ENCODE results near the gene LRMDA. TPM values are rescaled to one million over a fixed set of nuclear protein-coding genes. Genes with fewer than 3 reads are reported as not detected.

The LRMDA gene
- total and polyA plus RNA-seq, 4 donors, result 12.1 to 40.8 (median 21.6) TPM

- no peaks in the 10 kb centered on the region for H3K36me3 ChIP-seq (ENCODE audit: control insufficient read depth in 4 of 4, insufficient read depth in 4 of 4, low read length in 4 of 4)
- peaks cover 5 to 24% (median 13%) of the 10 kb centered on the region in 5 donors for H3K4me1 ChIP-seq (ENCODE audit: control insufficient read depth in 5 of 5, insufficient read depth in 5 of 5, low read length in 5 of 5)
- ATAC-seq (ENCODE audit: insufficient read depth, low FRiP score), result no peak
- no peak overlapping the region for H3K27ac ChIP-seq (ENCODE audit: low read depth in 1 of 2, low read length in 1 of 2)
- no peak overlapping the region for H3K9ac ChIP-seq (ENCODE audit: insufficient read depth in 1 of 2, low read length in 2 of 2)
- no peak overlapping the region for H3K4me3 ChIP-seq
- H3K9me3 ChIP-seq (ENCODE audit: control insufficient read depth in 4 of 4, insufficient read depth in 3 of 4, low read length in 3 of 4), result no peaks in the 10 kb centered on the region
- WGBS, 2 donors, result 93 to 94% methylated on average over 15 of the region's 15 CpGs
- H3K27me3 ChIP-seq (ENCODE audit: control insufficient read depth in 3 of 3, insufficient read depth in 3 of 3, low read length in 2 of 3), result no peaks in the 10 kb centered on the region
- no peak for DNase-seq
- TF ChIP-seq, protein P1, sequence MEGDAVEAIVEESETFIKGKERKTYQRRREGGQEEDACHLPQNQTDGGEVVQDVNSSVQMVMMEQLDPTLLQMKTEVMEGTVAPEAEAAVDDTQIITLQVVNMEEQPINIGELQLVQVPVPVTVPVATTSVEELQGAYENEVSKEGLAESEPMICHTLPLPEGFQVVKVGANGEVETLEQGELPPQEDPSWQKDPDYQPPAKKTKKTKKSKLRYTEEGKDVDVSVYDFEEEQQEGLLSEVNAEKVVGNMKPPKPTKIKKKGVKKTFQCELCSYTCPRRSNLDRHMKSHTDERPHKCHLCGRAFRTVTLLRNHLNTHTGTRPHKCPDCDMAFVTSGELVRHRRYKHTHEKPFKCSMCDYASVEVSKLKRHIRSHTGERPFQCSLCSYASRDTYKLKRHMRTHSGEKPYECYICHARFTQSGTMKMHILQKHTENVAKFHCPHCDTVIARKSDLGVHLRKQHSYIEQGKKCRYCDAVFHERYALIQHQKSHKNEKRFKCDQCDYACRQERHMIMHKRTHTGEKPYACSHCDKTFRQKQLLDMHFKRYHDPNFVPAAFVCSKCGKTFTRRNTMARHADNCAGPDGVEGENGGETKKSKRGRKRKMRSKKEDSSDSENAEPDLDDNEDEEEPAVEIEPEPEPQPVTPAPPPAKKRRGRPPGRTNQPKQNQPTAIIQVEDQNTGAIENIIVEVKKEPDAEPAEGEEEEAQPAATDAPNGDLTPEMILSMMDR (IDR thresholded peaks at IDR 0.05; ENCODE audit: control extremely low read depth, extremely low read depth), result no peak
These were observed 166.5 kb downstream of the LRMDA start for GRCh38 chr10:75597773-75598440.

DNA sequence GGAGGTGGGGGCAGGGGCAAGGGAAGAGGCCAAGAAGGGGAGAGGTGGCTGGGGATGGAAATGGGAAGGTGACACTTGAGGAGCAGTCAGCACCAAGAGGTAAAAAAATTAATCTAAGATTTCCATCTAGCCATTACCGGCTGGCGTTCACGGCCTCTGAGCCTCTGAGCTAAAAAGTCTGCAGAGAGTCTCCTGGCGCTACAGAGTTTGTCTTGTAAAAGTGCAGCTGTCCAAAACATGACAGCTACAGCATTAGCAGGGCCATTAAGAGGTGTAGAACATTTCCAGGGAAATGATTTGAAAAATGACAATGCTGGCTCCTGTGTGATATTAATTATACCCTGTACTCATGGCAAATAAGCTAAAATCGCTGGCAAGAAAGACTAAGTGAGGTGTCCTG, 167.6 kb downstream of the LRMDA start:
- H3K4me3 ChIP-seq, result no peak overlapping the region
- H3K27ac ChIP-seq (ENCODE audit: low read depth in 1 of 2, low read length in 1 of 2), result no peak overlapping the region
- H3K36me3 ChIP-seq (ENCODE audit: control insufficient read depth in 4 of 4, insufficient read depth in 4 of 4, low read length in 4 of 4), result no peaks in the 10 kb centered on the region
- no peak for DNase-seq
- TF ChIP-seq, protein P1 (IDR thresholded peaks at IDR 0.05; ENCODE audit: control extremely low read depth, extremely low read depth), result no peak
- ATAC-seq (ENCODE audit: insufficient read depth, low FRiP score), result no peak
- peaks cover 5 to 17% (median 8%) of the 10 kb centered on the region in 5 donors for H3K4me1 ChIP-seq (ENCODE audit: control insufficient read depth in 5 of 5, insufficient read depth in 5 of 5, low read length in 5 of 5)
- H3K9ac ChIP-seq (ENCODE audit: insufficient read depth in 1 of 2, low read length in 2 of 2), result no peak overlapping the region
- H3K9me3 ChIP-seq (ENCODE audit: control insufficient read depth in 4 of 4, insufficient read depth in 3 of 4, low read length in 3 of 4), result no peaks in the 10 kb centered on the region
- 98 to 99% methylated on average over 5 of the region's 5 CpGs for WGBS, 2 donors
- no peaks in the 10 kb centered on the region for H3K27me3 ChIP-seq (ENCODE audit: control insufficient read depth in 3 of 3, insufficient read depth in 3 of 3, low read length in 2 of 3)

- TF ChIP-seq, protein P1 (IDR thresholded peaks at IDR 0.05; ENCODE audit: control extremely low read depth, extremely low read depth), result no peak
- 71 to 86% methylated on average over 2 of the region's 2 CpGs for WGBS, 2 donors
- Histone ChIP-seq H3K36me3 (ENCODE audit: control insufficient read depth in 4 of 4, insufficient read depth in 4 of 4, low read length in 4 of 4) (no peaks in the 10 kb centered on the region), H3K9ac (ENCODE audit: insufficient read depth in 1 of 2, low read length in 2 of 2) (no peak overlapping the region), H3K4me1 (ENCODE audit: control insufficient read depth in 5 of 5, insufficient read depth in 5 of 5, low read length in 5 of 5) (peaks cover 5 to 17% (median 8%) of the 10 kb centered on the region in 5 donors), H3K9me3 (ENCODE audit: control insufficient read depth in 4 of 4, insufficient read depth in 3 of 4, low read length in 3 of 4) (no peaks in the 10 kb centered on the region), H3K27me3 (ENCODE audit: control insufficient read depth in 3 of 3, insufficient read depth in 3 of 3, low read length in 2 of 3) (no peaks in the 10 kb centered on the region), H3K4me3 (no peak overlapping the region), H3K27ac (ENCODE audit: low read depth in 1 of 2, low read length in 1 of 2) (no peak overlapping the region)
- DNase-seq, result no peak
- no peak for ATAC-seq (ENCODE audit: insufficient read depth, low FRiP score)
These were observed 168.6 kb downstream of the LRMDA start for GRCh38 chr10:75599875-75600648.

Measured in lung (tissue), 12 donors.